Measurements from ENCODE around the gene PAK4. TPM values are rescaled to one million over a fixed set of nuclear protein-coding genes. Genes with fewer than 3 reads are reported as not detected.

The PAK4 gene
- total and polyA plus RNA-seq, 9 of the 15 experiments (the other 6 are each of a cell fraction or from before 2014, with no cell fraction given), result 0.21 to 33.5 (median 5.8) TPM

DNA sequence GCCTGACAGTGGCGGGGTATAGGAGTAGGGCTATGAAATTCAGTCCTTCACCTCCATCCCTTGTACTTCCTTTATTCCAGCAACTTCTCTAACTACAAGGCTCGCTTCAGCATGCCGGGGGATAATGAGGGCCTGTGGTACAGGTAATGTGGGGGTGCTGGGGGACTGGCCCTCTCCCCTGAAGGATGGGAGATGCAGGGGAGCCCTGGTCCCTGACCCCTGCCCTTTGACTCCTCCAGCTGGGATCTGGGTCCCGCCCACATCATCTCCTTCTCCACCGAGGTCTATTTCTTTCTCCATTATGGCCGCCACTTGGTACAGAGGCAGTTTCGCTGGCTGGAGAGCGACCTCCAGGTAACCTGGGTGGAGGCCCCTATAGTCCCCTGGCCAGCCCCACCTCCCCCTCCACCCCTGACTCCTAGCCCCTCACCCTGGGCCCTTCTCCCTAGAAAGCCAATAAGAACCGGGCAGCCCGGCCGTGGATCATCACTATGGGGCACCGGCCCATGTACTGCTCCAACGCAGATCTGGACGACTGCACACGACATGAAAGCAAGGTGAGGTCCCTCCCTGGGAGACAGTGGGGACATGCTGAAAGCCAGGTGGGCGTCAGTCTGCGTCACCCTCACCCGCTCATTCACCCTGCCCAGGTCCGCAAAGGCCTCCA lies 25.0 kb upstream of the PAK4 start:
- in situ Hi-C loops (cut with MboI) (no loop called here), intact Hi-C loops (cut with micrococcal nuclease) (no loop called here)
- Histone ChIP-seq H3K4me1 (replicated peaks in 1 of 2; ENCODE audit: control insufficient read depth in 2 of 2, insufficient read depth in 2 of 2, low read length in 2 of 2) (no peaks in the 10 kb centered on the region; a peak in 1 of 5 replicates), H3K27ac (ENCODE audit: extremely low read depth, low read depth, low read length) (no peak overlapping the region), H3K9me1 (ENCODE audit: control insufficient read depth, insufficient read depth, low read length) (no peaks in the 10 kb centered on the region), H3K9me3 (replicated peaks; ENCODE audit: control insufficient read depth, insufficient read depth, low read depth, low read length) (no peaks in the 10 kb centered on the region), H3K4me3 (no peak overlapping the region), H3K36me3 (ENCODE audit: control insufficient read depth, insufficient read depth, low read length) (no peaks in the 10 kb centered on the region), H4K20me1 (replicated peaks; ENCODE audit: control insufficient read depth, insufficient read depth, low read length) (no peaks in the 10 kb centered on the region; the same call in 1 of the 2 replicates), H2AFZ (ENCODE audit: low read depth, low read length) (no peak overlapping the region), H3K9ac (ENCODE audit: insufficient read depth in 1 of 2, low read depth in 2 of 2, low read length in 2 of 2) (no peak overlapping the region), H3K79me2 (ENCODE audit: control insufficient read depth, insufficient read depth, low read length) (no peaks in the 10 kb centered on the region), H3K4me2 (ENCODE audit: insufficient read depth, low read length) (no peak overlapping the region), H3K27me3 (ENCODE audit: control insufficient read depth in 2 of 2, insufficient read depth in 2 of 2, low read length in 2 of 2) (peaks cover 11 to 27% of the 10 kb centered on the region in 2 experiments; a peak in 4 of 5 replicates)
- POLR2A ChIA-PET, result no interaction called here
- CTCF ChIA-PET (ENCODE audit: low intra/inter-chr PET ratio), result no interaction called here
- DNase-seq (ENCODE audit: extremely low read depth in 1 of 4, low spot score in 3 of 4) (no peak), FAIRE-seq (no peak), ATAC-seq (no peak)
- WGBS (ENCODE audit: insufficient coverage, low coverage, missing lambda C conversion rate), result 31% methylated on average over 16 of the region's 19 CpGs
- TF ChIP-seq NR2C1 (IDR thresholded peaks at IDR 0.05) (peak; percentile 80), NR2C1 (tag; IDR thresholded peaks at IDR 0.05) (peak; percentile 81), GATAD2A (IDR thresholded peaks at IDR 0.05) (no peak), ARNT (IDR thresholded peaks at IDR 0.05) (no peak), ELK1 (CRISPR knock-in tag; IDR thresholded peaks at IDR 0.05) (no peak), NR2C2 (CRISPR knock-in tag; IDR thresholded peaks at IDR 0.05) (no peak), NR2C2 (tag; IDR thresholded peaks at IDR 0.05) (peak; percentile 57; the same call in 1 of the 2 replicates), SMARCE1 (IDR thresholded peaks at IDR 0.05) (no peak), ATF4 (CRISPR knock-in tag; IDR thresholded peaks at IDR 0.05) (no peak)
- TF ChIP-seq, protein P1, sequence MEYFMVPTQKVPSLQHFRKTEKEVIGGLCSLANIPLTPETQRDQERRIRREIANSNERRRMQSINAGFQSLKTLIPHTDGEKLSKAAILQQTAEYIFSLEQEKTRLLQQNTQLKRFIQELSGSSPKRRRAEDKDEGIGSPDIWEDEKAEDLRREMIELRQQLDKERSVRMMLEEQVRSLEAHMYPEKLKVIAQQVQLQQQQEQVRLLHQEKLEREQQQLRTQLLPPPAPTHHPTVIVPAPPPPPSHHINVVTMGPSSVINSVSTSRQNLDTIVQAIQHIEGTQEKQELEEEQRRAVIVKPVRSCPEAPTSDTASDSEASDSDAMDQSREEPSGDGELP (CRISPR knock-in tag; IDR thresholded peaks at IDR 0.05; ENCODE audit: borderline replicate concordance), result peak; percentile 32; the same call in 1 of the 2 replicates
- BruUV-seq (replicated peaks), result no TSS peak
